GM18526 (cell line): ENCODE data around the gene UAP1.

Experiments used
- POLR2A ChIP-seq: IDR thresholded peaks from 3 replicates; pipeline ENCODE4 v1.6.1; 2011; ENCODE audit not compliant: insufficient read length; ENCODE audit errors: extremely low read depth

Gene UAP1

GRCh38 chr1:162629077-162629627, 67.6 kb downstream of the UAP1 start:
- no peak for TF ChIP-seq POLR2A

DNA sequence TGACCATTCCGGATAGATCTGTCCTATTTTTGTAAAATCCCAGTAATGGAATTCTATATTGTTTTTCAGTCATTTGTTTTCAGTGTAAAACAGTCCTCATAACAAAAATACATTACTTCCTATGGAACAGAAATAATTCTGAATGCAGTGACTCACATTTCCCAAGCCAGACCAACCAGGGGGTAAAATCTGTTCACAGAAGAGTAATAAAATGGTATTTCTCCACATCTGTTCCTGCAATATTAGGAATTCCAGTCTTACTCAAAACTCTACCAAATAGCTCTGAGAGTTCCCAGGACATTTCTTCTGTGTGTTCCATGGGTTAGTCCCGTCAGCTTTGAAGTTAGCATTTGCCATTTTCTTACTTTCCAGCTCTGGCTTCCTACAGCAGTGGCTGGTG, 68.1 kb downstream of the UAP1 start:
- TF ChIP-seq POLR2A: no peak

- TF ChIP-seq POLR2A: no peak
These were observed 70.1 kb downstream of the UAP1 start for GRCh38 chr1:162631546-162632191.

GRCh38 chr1:162632217-162632666, 70.7 kb downstream of the UAP1 start, which contains the start of gene DDR2:
Gene DDR2 (plus strand): TSS chr1:162632464. CDS start chr1:162719064, 86,600 bp downstream.
- no peak for TF ChIP-seq POLR2A

DNA sequence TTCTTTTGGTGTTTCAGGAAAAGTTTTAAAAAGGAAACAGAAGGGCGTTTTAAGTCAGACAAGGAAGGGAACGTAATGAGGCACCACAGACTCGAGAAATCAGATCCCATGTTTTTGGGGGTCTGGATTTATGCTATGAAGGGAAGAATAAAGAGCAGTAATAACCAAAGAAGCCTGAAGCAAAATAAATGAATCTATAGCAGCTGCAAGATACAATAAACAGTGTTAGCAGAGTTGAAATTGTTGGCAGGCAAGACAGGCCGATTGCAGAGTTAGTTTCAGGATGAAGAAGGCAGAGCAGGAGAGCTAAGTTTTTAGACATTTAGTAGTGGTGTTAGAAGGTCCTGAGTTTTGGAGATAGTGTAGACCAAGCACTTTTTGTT, 71.2 kb downstream of the UAP1 start:
- no peak for TF ChIP-seq POLR2A

- TF ChIP-seq POLR2A: no peak
These were observed 71.7 kb downstream of the UAP1 start for GRCh38 chr1:162633081-162633762.

DNA sequence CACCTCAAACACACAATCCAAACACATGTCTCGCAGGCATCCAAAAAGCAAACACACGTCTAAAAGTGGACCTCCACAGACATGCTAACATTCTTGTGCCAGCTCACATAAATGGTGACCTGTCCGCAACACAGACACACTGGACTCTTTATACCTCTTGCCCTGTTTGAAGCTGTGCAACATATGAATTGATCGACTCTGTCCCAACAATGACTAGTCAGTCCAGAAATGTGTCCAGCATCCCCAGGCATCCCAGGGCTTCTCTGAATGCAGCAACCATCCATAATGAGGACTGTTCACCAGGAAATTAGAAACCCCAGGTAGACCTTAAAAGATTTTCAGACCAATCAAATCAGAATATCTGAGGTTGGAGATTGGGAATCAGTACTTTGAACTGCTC, 73.9 kb downstream of the UAP1 start:
- no peak for TF ChIP-seq POLR2A

GRCh38 chr1:162639718-162640117, 78.2 kb downstream of the UAP1 start:
- TF ChIP-seq POLR2A: no peak

GRCh38 chr1:162641114-162641513, 79.6 kb downstream of the UAP1 start:
- TF ChIP-seq POLR2A: no peak

- no peak for TF ChIP-seq POLR2A
These were observed 83.4 kb downstream of the UAP1 start for GRCh38 chr1:162644986-162645314.

- TF ChIP-seq POLR2A: no peak
These were observed 84.1 kb downstream of the UAP1 start for GRCh38 chr1:162645666-162646065.

DNA sequence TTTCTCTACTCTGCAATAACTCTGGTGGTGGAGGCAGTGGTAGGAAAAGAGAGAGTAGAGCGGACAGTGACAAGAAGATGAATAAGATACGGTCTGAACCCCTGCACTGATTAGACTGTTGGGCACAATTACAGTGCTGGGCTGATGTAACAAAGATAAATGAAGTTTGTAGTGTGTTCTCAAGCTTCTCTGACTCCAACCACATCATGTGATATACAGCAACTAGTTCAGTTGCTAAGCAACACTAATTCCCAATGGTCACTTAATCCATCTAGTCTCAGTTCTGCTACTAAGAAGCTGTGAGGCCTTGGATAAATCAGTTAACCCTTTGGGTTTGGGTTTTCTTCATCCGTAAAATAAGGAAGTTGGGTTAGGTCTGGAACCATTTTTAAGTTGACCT, 88.1 kb downstream of the UAP1 start:
- TF ChIP-seq POLR2A: no peak
